A172 (cell line): ENCODE measurements around the gene SLCO3A1. TPM values are rescaled to one million over a fixed set of nuclear protein-coding genes. Genes with fewer than 3 reads are reported as not detected.
A peak's percentile ranks its signal among the peaks of the same experiment; 100 is the strongest.

Source experiments
- DNase-seq: peaks from one replicate; pipeline ENCODE4 v3.0.0-alpha.2; 2015; ENCODE audit warnings: low spot score
- total RNA-seq: library from RNA; depleted of rRNA; stranded (reverse); fragments of >200 nt; shearing (Covaris generic); gene quantifications from 2 replicates; pipeline ENCODE4 v1.2.3, GENCODE V29; 2014

SLCO3A1 gene
- total RNA-seq, 1 experiment from 2014 or later: 4.0 TPM

DNA sequence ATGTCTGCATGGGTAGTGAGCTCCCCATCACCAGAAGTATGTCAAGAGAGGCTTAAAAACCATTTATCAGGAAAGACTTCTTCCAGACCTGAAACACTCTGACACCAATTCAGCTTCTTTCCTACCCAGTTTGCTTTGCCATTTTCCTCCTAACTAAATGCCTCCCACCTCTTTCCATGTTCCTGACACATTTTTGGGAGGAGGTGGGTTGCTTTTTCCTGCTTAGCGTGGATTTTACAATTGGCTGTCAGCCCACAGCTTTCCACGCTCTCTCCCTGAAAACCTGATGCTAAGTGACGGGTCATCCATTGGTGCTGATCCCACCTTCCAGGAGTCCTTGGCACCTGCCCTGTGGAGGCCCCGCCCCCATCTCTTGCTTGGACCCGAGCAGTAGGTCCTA, 275.3 kb downstream of the SLCO3A1 start:
- DNase-seq: no peak

DNA sequence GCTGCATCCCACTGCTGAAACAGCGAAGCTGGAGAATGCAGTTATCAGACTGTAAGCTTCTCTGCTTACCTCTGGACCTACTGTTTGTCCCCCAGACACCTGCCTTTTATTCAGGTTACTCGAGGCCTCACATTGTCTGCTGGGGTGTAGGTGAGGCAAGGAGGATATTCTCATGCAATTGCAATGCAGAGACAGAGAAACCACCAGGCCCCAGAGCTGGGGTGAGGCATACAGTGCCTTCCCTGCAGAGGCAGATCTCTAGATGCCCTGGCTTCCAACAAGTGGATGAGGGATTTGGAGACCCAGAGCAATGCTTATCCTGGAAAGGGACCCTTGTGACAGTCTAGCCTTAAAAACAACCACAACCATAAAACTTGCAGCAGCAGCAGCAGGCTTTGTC, 276.7 kb downstream of the SLCO3A1 start:
- DNase-seq: no peak

DNA sequence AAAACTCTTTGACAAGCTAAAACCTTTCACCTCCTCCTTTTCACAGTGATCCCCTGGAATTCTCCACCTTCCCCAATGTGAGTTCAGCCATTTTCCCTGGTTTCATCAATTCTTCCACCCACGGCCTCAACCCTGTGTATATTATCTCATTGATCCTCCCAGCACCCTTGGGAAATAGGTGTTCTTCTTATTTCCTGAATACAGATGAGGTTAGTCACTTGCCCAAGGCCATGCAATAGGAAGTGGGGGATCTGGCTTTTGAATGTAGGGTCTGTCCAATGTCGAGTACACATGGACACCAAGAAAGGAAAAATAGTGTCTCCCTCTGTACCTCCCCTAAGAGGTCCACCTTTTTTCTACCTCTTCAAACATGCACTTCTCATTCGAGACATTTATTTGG, 277.4 kb downstream of the SLCO3A1 start:
- DNase-seq: no peak

DNA sequence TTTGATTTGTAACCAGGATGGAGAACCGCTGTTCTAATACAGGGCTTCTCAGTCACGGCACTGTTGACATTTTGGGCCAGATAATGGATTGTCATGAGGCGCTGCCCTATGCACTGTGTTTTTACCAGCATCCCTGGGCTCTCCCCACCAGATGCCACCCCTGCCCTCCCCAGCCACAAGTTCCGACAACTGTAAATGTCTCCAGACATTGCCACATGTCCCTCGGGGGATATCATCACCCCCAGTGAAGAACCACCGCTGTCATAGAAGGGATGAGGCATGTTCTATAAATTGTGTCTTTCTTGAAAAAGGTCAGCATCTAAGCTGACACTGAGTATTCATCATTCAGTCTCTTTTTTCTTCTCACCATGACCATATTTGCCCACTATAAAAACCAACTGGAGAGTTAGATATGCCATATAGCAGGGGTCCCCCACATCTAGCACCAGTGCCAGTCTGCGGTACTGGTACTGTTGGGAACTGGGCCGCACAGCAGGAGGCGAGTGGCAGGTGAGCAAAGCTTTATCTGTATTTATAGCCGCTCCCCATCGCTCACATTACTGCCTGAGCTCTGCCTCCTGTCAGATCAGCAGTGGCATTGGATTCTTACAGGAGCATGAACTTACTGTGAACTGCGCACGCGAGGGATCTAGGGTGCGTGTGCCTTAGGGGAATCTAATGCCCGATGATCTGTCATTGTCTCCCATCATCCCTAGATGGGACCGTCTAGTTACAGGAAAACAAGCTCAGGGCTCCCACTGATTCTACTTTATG, 279.7 kb downstream of the SLCO3A1 start:
- DNase-seq: no peak

DNA sequence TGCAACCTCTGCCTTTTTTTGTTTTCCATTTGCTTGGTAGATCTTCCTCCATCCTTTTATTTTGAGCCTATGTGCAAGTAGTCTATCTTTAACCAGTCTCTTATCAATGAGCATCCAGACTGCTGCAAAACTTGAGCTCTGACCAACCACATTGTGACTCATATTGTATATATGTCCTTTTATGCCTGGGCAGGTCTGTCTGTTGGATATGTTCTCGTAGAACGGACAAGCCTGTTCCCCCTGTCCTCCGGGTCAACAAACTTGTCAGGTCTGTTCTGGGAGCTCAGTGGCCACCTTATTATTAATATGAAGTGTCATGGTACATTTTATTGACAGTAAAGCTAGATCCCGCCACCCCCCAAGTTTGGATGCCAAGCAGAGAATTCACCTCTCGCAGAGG, 287.3 kb downstream of the SLCO3A1 start:
- DNase-seq: no peak

DNA sequence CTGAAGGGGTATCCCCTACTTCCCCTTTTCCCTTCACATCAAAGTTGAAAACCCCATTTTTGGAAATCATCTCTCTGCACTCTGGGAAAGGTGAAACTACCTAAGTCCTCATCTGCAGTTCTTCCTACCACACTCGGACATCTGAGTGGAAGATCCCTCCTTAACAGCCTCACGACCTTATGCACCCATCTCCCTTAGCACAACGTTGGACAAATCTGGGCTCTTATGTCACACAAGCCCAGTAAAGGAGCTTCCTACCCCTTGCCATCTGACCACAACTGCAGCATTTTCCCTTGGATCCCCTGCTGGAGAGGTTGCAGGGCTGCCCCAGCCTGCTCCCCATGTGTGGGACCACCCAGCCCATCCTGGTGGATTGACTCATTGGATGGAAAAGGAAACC, 288.1 kb downstream of the SLCO3A1 start:
- no peak for DNase-seq

DNA sequence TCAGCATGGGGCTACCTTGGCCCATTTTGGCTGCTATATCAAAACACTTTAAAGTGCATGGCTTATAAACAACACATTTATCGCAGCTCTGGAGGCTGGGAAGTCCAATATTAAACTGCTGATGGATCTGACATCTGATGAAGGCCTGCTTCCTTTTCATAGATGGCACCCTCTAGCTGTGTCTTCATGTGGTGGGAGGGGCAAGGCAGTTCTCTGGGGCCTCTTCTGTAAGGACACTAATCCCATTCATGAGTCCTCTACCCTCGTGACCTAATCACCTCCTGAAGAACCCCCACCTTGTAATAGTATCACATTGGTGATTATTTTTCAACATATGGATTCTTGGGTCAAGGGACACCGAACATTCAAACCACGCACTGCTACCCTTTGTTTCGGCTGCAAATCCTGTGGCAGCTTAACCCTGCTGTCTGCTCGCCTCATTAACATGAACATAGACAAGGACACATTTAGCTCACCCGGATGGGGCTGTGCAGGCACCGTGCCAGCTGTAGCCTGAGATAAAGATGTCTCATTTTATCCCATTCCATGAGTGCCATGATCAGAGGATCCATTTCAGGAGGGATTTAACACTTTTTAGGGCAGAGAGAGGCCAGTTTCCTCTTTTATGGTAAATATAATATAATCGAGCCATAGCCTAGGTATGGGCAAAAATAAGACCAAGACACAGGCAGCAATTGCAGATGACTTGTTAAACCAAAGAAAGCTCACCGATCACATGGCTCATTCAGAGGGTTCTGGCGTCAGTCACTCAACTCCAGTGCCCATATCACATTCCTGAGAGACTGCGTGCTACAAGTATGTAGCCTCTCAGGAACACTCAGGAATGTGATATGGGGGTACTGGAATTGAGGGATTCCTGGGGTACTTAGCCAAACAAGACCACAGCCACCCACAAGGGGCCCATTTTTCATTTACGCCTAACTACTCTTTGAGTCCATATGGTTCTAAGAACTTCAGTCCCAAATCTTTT, 289.0 kb downstream of the SLCO3A1 start:
- DNase-seq: no peak

DNA sequence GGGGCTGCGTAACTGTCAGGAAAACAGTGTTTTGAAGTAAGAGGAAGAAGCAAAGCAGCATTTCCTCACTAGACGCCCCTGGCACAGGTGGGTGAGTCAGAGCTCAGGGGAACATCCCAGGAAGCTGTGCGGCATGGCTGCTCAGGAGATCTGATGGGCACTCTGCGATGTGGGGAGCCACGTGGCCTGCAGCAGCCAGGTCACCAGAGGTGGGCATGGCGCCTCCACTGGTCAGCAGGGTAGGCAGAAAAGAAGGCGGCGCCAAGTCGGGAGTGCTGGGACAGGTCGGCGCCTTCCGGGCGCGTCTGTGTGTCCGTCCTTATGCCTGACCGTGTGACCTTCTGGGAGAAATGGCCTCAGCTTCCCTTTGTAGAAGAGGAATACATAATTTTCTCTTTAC, 290.3 kb downstream of the SLCO3A1 start:
- DNase-seq: no peak

DNA sequence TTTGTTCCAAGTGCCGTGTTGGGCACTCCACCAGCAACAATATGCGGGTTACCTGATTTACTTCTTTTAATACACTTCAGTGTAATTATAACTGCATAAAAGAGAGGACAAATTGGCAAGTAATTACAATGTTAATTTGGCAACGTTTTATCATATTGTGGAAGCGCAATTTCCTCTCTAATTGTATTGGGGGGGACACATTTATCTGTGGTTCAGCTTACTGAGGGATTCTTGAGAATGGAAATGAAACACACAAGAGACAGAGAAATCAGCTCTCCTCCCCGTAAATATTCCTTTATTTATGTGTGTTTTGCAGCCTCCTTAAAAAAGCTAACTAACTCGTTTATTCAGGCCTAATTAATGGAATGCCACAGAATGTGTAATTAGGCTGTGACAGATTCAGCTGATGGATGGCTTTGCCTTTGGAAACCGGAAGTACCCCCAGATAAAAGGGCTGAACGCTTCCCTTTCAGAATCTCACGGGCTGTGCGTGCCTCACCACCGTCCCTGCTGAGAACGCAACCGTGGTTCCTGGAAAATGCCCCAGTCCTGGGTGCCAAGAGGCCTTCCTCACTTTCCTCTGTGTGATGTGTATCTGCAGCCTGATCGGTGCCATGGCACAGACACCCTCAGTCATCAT, 293.1 kb downstream of the SLCO3A1 start:
- no peak for DNase-seq

DNA sequence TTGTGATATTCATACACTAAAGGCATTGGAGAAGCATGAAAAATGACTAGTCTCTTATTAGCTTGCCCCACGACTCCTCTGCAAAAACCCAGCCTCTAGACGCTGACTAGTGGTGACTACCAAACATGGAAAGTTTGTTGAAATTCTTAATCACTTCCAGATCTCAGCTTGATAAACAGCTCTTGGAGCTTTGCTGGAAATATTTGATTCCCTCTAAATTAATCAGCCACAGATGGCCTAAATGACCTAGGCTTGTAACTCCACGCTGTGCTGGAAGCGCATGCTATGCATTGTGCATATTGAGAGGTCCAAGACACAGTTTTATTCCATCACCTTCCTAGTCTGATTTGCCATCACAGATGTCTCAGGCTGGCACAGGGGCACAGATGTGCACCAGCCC, 295.5 kb downstream of the SLCO3A1 start:
- DNase-seq: no peak

DNA sequence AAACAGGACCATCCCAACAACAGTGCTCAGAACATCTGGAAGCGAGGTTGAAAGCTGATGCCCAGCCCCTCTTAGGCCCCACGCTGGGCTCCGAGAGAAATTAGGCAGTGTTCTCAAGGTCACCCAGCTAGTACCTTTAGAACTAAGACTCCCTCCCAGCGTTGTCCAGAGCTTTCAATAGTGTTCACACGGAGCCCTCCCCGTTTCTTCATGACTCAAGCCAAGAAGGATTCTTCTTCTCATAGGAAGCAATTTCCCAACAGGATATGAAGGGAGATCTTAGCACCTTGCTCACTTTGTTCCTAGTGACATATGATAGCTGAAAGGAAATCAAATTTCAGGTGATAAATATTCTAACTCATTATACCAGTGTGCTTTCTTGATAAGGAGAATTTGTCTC, 296.0 kb downstream of the SLCO3A1 start:
- DNase-seq: no peak

DNA sequence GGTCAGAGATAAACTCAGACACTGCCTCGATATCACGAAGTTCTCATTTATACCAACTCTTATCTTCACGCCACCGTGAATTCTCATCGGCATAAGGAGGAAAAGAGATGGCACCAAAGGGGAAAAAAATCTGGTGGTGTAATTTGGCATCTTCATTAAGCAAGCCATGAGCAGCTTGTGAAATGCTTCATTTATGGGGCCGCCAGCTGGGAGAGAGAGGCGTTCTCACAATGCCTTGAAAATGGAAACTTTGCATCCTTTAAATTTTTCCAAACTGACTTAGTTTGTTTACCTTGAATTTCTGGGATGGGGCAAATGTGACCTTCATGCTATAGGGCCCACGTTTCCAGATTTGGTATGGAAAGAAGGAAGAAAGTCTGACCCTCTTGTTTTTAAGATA, 297.7 kb downstream of the SLCO3A1 start:
- no peak for DNase-seq

DNA sequence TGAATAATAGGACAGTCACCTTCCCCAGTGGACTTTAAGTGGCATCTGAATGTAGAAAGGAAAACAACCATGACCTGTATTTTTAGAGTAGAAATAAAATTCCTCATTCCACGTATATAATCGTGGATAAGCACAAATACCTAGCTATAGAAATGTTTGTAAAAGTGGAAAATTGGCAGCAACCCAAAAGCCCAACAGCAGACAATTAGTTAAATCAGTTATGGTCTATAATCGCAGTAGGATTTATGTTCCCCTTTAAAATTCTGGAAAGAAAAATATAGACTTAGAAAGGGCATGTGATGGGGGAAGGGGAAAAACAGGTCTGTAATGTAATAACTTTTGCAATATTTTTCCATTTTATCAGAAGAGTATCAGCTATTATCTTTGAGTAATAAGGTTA, 298.2 kb downstream of the SLCO3A1 start:
- no peak for DNase-seq

DNA sequence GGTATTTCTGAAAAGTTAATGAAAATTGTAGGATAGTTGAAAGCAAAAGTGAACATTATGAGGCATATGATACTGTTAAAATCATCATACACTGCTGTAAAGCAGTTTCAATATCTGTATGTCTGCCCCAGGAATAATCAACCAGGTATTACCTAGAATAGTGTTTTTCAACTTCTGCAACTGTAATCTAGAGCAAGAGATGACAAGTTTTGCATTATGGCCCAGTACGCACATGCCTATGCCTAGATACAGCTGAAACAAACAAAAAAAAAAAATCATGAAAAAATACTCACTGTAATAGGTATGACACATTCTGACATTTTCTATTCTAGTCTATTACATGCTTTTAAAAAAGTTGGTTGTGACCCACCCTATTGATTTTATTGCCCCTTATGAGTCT, 299.5 kb downstream of the SLCO3A1 start:
- DNase-seq: no peak

DNA sequence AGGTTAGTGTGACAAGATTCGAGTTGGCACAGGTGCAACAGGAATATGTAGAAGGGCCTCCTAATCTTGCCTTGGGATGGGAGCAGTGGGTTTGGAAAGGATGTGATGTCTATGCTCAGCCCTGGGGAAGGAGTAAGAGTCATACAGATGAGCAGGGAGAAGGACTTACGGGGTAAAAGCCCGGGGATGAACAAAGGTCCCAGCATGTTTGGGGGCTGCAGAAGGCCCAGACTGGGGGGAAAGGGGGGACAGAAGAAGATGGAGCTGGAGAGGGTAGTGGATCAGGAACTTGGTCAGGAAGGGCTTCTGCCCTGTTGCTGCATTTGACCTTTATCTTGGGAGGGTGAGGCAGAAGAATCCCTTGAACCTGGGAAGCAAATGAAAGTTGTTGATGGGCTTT, 300.1 kb downstream of the SLCO3A1 start:
- DNase-seq: no peak

DNA sequence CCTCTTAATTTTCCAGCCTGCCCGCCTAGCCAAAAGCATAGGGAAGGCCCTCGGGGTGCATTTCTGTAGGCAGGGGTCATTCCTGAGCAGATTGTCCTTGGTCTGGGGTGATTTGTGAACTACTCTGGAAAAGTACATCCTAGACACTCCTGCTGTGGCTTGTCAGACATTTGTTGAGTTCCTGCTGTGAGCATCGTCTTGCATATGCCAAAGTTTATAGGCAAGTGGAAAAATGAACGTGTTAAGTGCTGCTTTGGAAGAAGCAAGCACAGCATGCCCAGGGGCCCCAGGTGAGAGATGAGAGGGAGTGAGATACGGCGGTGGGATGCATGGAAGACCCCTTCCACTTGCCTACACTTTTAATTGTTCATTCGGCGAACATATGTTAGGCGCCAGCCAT, 302.4 kb downstream of the SLCO3A1 start:
- DNase-seq: no peak

DNA sequence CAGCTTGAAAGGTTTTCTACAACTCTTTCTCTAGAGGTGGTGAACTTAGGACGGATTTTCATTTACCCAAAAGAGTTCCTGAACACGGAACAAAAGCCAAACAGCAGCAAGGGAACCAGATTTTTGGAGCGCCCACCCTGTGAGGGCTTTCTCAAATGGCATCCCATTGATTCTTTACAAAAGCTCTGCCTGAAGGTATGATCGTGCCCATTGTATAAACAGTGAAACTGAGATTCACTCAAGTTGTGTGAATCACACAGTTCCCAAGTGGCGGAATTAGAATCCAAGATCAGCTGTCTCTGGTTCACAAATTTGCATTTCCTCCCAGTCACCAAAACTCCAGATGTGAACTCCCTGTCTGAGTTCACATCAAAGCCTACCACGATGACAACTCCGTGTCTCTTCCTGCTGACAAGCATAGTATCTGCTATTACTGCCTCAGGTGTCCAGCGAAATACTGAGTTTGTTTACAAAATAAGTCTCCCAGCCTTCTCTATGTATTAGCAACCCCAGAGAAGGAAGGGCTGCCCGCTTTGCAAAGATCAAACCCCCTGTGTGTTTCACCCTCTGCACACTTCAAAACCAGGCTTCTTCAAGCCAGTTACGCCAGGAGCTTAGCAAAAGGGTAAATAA, 304.3 kb downstream of the SLCO3A1 start:
- no peak for DNase-seq

DNA sequence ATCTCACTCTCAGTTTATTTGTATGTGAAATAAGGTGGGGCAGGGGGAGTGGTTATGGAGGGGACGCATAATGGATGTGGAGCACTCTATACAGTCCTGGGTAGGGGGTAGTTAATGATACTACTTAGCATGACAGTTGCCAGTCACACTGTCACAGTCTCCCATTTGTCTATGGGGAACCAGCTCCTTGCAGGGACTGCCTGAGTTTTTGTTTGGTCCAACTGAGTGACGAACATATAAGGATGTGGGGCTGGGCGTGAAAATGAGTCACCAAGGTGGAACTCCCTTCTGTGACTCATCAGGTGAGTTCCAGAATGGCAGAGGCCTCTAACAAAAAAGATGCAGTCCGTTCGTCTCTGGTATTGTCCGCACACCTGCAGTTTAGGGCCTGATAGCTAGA, 304.9 kb downstream of the SLCO3A1 start:
- peak; percentile 60 for DNase-seq

DNA sequence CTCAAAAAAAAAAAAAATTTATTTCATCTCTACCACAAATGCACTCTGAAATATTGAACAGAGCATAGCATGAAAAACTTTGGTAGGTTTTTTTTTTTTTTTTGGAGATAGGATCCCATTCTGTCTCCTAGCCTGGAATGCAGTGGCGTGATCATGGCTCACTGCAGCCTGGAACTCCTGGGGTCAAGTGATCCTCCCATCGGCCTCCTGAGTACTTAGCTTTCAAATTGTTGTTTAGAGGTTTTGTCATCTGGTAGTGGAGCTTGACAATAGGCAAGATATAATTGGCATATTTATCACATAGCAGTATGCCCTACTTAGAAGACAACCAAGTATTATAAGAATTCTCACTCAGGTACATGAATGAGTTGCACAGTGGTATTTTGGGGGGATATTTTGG, 306.0 kb downstream of the SLCO3A1 start:
- DNase-seq: no peak

DNA sequence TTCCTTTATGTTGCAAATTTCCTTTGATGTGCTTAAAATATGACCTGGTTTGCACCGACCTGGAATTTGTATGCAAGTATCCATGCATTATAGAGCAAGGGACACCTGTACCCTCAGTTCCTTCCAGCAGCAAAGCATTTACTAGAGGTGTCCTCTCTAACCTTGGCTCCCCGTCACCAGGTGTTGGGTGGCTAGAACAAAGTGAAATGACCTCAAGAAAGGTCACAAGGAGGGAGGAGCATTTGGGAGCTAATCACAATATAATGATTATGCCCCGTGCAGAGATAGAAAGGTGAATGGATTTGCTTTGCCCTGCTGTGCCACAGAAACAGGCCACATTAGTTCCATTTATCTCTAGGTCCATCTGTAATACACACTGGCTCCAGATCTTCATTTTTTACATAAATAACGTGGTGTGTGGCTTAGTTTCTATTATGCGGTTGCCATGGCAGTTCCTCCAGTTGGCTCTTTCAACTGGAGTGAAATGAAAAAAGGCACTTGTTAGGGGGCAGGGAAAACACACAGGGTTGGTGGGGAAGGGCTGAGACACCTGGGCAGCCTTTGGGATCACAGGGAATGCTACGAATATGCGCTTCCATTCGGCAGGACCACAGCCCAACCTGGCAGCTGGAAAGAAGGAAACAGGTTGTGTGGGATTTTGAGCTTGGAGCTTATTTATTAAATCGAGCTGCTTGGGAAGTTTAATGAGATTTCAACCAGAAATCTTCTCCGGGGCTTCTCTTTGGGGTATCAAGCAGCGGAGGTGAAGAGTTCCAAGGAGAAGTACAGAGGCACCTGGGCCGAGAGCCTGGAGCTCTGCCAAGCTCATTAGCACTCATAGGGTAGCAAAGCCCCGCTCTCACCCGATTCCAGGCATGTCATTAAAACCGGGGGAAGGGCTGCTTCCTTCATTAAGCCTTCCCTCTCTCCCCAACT, 306.7 kb downstream of the SLCO3A1 start:
- no peak for DNase-seq
